Measurements from ENCODE around the gene USE1.
A peak's percentile ranks its signal among the peaks of the same experiment; 100 is the strongest.

Gene USE1

GRCh38 chr19:17245535-17245984 is 30.4 kb downstream of the USE1 start, which contains the start of gene NR2F6:
TSS of gene NR2F6 (minus strand) at chr19:17245919. CDS start at chr19:17245220, 699 bp downstream.
- peak within 1 kb of the TSS; percentile 79 for H3K4me3 ChIP-seq (ENCODE audit: low read depth, low read length)
- no peak for TF ChIP-seq CTCF (IDR thresholded peaks at IDR 0.05; ENCODE audit: low read depth, low read length, missing control alignments)
- no peak for DNase-seq (ENCODE audit: low read depth)
- in situ Hi-C loops (cut with HindIII; ENCODE audit: low sequenced_read_pairs), result loop anchor here (10.0 kb wide), 1 partner anchor 81 kb away; no protein-coding TSS in a partner anchor

- in situ Hi-C loops (cut with HindIII; ENCODE audit: low sequenced_read_pairs), result loop anchor here (10.0 kb wide), 1 partner anchor 82 kb away; no protein-coding TSS in a partner anchor
- H3K4me3 ChIP-seq (ENCODE audit: low read depth, low read length), result peak overlapping the region; percentile 36
- no peak for TF ChIP-seq CTCF (IDR thresholded peaks at IDR 0.05; ENCODE audit: low read depth, low read length, missing control alignments)
- no peak for DNase-seq (ENCODE audit: low read depth)
Observed at GRCh38 chr19:17246681-17247425, 31.7 kb downstream of the USE1 start.

GRCh38 chr19:17248011-17248776 is 33.0 kb downstream of the USE1 start:
- DNase-seq (ENCODE audit: low read depth), result no peak
- no peak for TF ChIP-seq CTCF (IDR thresholded peaks at IDR 0.05; ENCODE audit: low read depth, low read length, missing control alignments)
- H3K4me3 ChIP-seq (ENCODE audit: low read depth, low read length), result no peak overlapping the region
- in situ Hi-C loops (cut with HindIII; ENCODE audit: low sequenced_read_pairs), result loop anchor here (10.0 kb wide), 1 partner anchor 83 kb away; no protein-coding TSS in a partner anchor

- DNase-seq (ENCODE audit: low read depth), result no peak
- in situ Hi-C loops (cut with HindIII; ENCODE audit: low sequenced_read_pairs), result loop anchor here (10.0 kb wide), 1 partner anchor 85 kb away; no protein-coding TSS in a partner anchor
- no peak for TF ChIP-seq CTCF (IDR thresholded peaks at IDR 0.05; ENCODE audit: low read depth, low read length, missing control alignments)
- H3K4me3 ChIP-seq (ENCODE audit: low read depth, low read length), result no peak overlapping the region
Observed at GRCh38 chr19:17249887-17250548, 34.9 kb downstream of the USE1 start.

DNA sequence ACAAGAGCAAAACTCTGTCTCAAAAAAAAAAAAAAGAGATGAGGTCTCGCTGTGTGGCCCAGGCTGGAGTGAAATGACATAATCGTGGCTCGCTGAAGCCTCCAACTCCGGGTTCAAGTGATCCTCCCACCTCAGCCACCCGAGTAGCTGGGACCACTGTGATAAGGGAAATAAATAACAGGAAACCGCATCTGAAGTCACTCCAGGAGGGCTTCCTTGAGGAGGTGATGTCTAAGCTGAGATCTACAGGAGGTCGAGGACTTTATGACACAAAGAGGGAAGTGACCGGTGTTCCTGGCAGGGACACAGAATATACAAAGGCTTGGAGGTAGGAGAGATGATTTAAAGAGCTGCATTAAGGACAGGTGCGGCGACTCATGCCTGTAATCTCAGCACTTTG is 39.5 kb downstream of the USE1 start:
- in situ Hi-C loops (cut with HindIII; ENCODE audit: low sequenced_read_pairs), result no loop called here
- H3K4me3 ChIP-seq (ENCODE audit: low read depth, low read length), result no peak overlapping the region
- DNase-seq (ENCODE audit: low read depth), result no peak
- no peak for TF ChIP-seq CTCF (IDR thresholded peaks at IDR 0.05; ENCODE audit: low read depth, low read length, missing control alignments)

GRCh38 chr19:17255150-17255621 is 40.0 kb downstream of the USE1 start:
- in situ Hi-C loops (cut with HindIII; ENCODE audit: low sequenced_read_pairs), result no loop called here
- no peak for DNase-seq (ENCODE audit: low read depth)
- no peak for TF ChIP-seq CTCF (IDR thresholded peaks at IDR 0.05; ENCODE audit: low read depth, low read length, missing control alignments)
- no peak overlapping the region for H3K4me3 ChIP-seq (ENCODE audit: low read depth, low read length)

All from astrocyte of the cerebellum (primary cell).